ENCODE data around the gene PAPPA2.

PAPPA2 gene

DNA sequence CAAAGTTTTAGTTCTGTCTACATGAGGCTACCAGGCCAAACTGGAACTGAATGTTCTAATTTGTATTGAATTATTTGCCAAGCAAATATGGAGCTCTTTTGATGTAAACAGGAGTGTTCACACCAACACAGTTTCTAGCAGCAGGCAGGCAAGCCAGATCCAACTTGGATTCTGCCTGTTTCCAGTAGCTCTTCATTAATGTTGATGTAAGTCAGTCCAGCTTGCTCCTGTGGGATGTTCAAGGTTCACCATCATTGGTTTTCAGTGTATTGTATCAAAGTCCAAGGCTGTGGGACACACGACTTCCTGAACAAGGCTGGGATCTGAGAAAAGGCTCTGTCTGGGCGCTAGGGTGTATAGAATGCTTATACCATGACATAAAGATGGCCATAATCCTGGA is 68.1 kb downstream of the PAPPA2 start:
- no peaks in the 10 kb centered on the region for H3K27me3 ChIP-seq (ENCODE audit: control insufficient read depth, insufficient read depth, low read length)
- H2AFZ ChIP-seq: no peak overlapping the region
- H3K9ac ChIP-seq: no peak overlapping the region
- H3K79me2 ChIP-seq: no peaks in the 10 kb centered on the region
- no peak overlapping the region for H3K27ac ChIP-seq
- no peaks in the 10 kb centered on the region for H3K4me1 ChIP-seq
- H3K4me3 ChIP-seq (ENCODE audit: low read depth, low read length): no peak overlapping the region
- H3K36me3 ChIP-seq (ENCODE audit: control insufficient read depth, insufficient read depth, low read length): no peaks in the 10 kb centered on the region
- TF ChIP-seq CTCF (IDR thresholded peaks at IDR 0.05): no peak
- no peak overlapping the region for H3K4me2 ChIP-seq (ENCODE audit: low read length)
- H3K9me3 ChIP-seq (ENCODE audit: control insufficient read depth, low read length): no peaks in the 10 kb centered on the region

- no peak overlapping the region for H3K27ac ChIP-seq
- no peak overlapping the region for H3K4me3 ChIP-seq (ENCODE audit: low read depth, low read length)
- H3K9ac ChIP-seq: no peak overlapping the region
- TF ChIP-seq CTCF (IDR thresholded peaks at IDR 0.05): no peak
- H3K4me2 ChIP-seq (ENCODE audit: low read length): no peak overlapping the region
- no peaks in the 10 kb centered on the region for H3K79me2 ChIP-seq
- H3K27me3 ChIP-seq (ENCODE audit: control insufficient read depth, insufficient read depth, low read length): no peaks in the 10 kb centered on the region
- H3K4me1 ChIP-seq: no peaks in the 10 kb centered on the region
- no peaks in the 10 kb centered on the region for H3K9me3 ChIP-seq (ENCODE audit: control insufficient read depth, low read length)
- H2AFZ ChIP-seq: no peak overlapping the region
- H3K36me3 ChIP-seq (ENCODE audit: control insufficient read depth, insufficient read depth, low read length): no peaks in the 10 kb centered on the region
Measured at GRCh38 chr1:176531921-176532897, 69.2 kb downstream of the PAPPA2 start.

DNA sequence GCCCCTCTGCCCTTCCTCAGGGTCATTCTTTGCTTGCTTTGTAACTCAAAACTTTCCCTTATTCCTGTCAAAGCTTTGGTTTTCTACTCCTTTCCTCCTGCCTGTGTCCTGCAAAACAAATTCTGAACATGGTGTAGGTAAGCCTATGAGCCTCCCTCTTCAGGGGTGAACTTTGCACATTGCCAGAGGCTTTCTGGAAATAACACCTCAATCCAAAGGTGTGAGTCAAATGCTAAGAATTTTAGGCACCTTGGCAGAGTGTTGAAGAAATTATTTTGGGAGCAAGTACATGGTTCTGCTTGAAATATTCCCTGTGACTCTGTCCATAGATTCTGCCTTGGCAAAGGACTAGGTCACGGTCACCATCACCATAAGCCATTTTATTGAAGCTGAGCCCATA is 70.0 kb downstream of the PAPPA2 start:
- H3K27ac ChIP-seq: no peak overlapping the region
- TF ChIP-seq CTCF (IDR thresholded peaks at IDR 0.05): no peak
- no peaks in the 10 kb centered on the region for H3K27me3 ChIP-seq (ENCODE audit: control insufficient read depth, insufficient read depth, low read length)
- no peaks in the 10 kb centered on the region for H3K4me1 ChIP-seq
- H3K36me3 ChIP-seq (ENCODE audit: control insufficient read depth, insufficient read depth, low read length): no peaks in the 10 kb centered on the region
- H2AFZ ChIP-seq: no peak overlapping the region
- H3K79me2 ChIP-seq: no peaks in the 10 kb centered on the region
- no peak overlapping the region for H3K4me2 ChIP-seq (ENCODE audit: low read length)
- no peak overlapping the region for H3K4me3 ChIP-seq (ENCODE audit: low read depth, low read length)
- no peak overlapping the region for H3K9ac ChIP-seq
- H3K9me3 ChIP-seq (ENCODE audit: control insufficient read depth, low read length): no peaks in the 10 kb centered on the region

GRCh38 chr1:176536588-176536987 is 73.6 kb downstream of the PAPPA2 start:
- no peaks in the 10 kb centered on the region for H3K4me1 ChIP-seq
- H3K4me3 ChIP-seq (ENCODE audit: low read depth, low read length): no peak overlapping the region
- no peak for TF ChIP-seq CTCF (IDR thresholded peaks at IDR 0.05)
- H3K36me3 ChIP-seq (ENCODE audit: control insufficient read depth, insufficient read depth, low read length): no peaks in the 10 kb centered on the region
- H3K9me3 ChIP-seq (ENCODE audit: control insufficient read depth, low read length): no peaks in the 10 kb centered on the region
- H3K79me2 ChIP-seq: no peaks in the 10 kb centered on the region
- H2AFZ ChIP-seq: no peak overlapping the region
- H3K9ac ChIP-seq: no peak overlapping the region
- no peak overlapping the region for H3K27ac ChIP-seq
- H3K27me3 ChIP-seq (ENCODE audit: control insufficient read depth, insufficient read depth, low read length): no peaks in the 10 kb centered on the region
- H3K4me2 ChIP-seq (ENCODE audit: low read length): no peak overlapping the region

GRCh38 chr1:176539018-176539417 is 76.0 kb downstream of the PAPPA2 start:
- H2AFZ ChIP-seq: no peak overlapping the region
- no peaks in the 10 kb centered on the region for H3K36me3 ChIP-seq (ENCODE audit: control insufficient read depth, insufficient read depth, low read length)
- no peak overlapping the region for H3K27ac ChIP-seq
- H3K79me2 ChIP-seq: no peaks in the 10 kb centered on the region
- H3K4me3 ChIP-seq (ENCODE audit: low read depth, low read length): no peak overlapping the region
- no peak overlapping the region for H3K4me2 ChIP-seq (ENCODE audit: low read length)
- no peak overlapping the region for H3K9ac ChIP-seq
- TF ChIP-seq CTCF (IDR thresholded peaks at IDR 0.05): no peak
- H3K9me3 ChIP-seq (ENCODE audit: control insufficient read depth, low read length): no peaks in the 10 kb centered on the region
- H3K27me3 ChIP-seq (ENCODE audit: control insufficient read depth, insufficient read depth, low read length): no peaks in the 10 kb centered on the region
- H3K4me1 ChIP-seq: no peaks in the 10 kb centered on the region
